Activated naive CD8-positive, alpha-beta T cell (primary cell): ENCODE measurements around the gene NCOR1.

ENCODE experiments used
- H3K27ac Mint-ChIP-seq: one replicate; pipeline ENCODE4 v1.8.0; 2021; ENCODE audit warnings: mixed read lengths
- H3K27me3 Mint-ChIP-seq: one replicate; pipeline ENCODE4 v1.8.0; 2021; ENCODE audit warnings: mixed read lengths
- H3K36me3 Mint-ChIP-seq: one replicate; pipeline ENCODE4 v1.8.0; 2021; ENCODE audit warnings: mixed read lengths
- H3K4me1 Mint-ChIP-seq: one replicate; pipeline ENCODE4 v1.8.0; 2021; ENCODE audit warnings: low read depth, mixed read lengths
- H3K4me3 Mint-ChIP-seq: one replicate; pipeline ENCODE4 v1.8.0; 2021; ENCODE audit warnings: mild to moderate bottlenecking, mixed read lengths
- H3K9me3 Mint-ChIP-seq: one replicate; pipeline ENCODE4 v1.8.0; 2021; ENCODE audit warnings: low read depth, mixed read lengths

NCOR1 gene

DNA sequence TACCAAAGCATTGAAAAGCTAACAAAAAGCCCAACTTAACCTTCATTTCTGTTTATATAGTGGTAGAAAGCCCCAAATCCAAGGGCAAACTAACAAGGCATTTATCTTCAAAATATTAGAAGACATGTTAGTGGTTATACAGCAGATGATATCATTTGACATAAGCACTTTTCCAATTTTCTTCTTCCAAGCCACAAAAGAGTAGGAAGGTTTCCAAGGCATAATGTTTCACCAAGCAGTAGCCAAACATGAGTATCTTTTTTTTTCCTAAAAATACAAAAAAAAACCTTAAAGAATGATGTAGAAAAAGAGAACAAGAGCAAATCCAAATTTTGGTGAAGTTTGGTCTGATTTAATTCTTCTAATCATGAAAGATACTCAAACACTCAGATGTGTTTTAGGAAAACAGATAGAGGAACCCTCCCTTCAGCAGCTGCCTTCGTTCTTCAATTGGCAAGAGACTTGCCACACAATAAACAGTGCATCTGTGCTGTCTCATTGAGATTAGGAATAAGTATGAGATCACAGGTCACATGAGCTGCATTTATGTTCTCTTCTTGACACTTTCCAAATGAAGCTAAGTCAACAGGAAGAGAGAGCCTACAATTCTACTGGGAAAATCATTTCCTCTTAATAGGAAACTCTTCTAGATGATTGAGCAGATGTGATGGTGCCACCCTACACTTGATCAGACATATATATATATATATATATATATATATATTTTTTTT lies 109.0 kb downstream of the NCOR1 start:
- Mint-ChIP-seq H3K27me3 (no peaks in the 10 kb centered on the region), H3K36me3 (peaks cover 16% of the 10 kb centered on the region), H3K27ac (no peak overlapping the region), H3K4me3 (no peak overlapping the region), H3K4me1 (peaks cover 2% of the 10 kb centered on the region), H3K9me3 (no peaks in the 10 kb centered on the region)

DNA sequence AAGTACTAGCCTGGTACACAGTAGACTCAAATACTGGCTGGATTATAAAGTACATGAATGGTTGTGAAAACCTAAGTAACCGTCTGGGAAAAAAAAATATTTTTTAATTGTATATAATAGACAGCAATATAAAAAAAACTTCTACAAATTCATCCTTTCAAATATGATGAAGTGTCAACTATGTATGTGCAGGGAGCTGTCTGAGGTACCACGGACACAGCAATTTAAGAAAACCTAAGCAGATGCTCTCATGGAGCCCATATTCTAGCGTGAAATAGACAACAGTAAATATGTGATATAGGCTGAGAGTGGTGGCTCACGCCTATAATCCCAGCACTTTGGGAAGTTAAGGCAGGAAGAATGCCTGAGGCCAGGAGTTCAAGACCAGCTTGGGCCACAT lies 111.1 kb downstream of the NCOR1 start:
- Mint-ChIP-seq H3K9me3 (no peaks in the 10 kb centered on the region), H3K4me1 (peaks cover 2% of the 10 kb centered on the region), H3K36me3 (peaks cover 18% of the 10 kb centered on the region), H3K27ac (no peak overlapping the region), H3K4me3 (no peak overlapping the region), H3K27me3 (no peaks in the 10 kb centered on the region)

DNA sequence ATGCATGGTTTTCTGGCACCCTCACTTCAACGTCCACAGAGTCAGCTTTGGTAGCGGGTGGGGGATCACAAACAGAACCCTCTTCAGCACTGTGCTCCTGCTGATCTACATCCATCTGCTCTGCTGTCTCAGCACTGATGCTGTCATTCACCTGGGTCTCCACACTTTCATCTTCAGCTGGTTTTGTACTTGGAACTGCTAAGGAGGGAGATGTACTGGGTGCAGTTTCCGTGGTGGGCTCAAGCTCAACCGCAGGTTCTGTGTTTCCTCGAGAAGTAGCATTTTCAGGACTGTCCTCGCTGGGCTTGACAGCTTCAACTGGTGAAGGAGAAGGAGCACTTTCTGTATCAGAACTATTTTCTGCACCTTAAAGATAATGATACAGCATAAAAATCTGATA lies 113.9 kb downstream of the NCOR1 start:
- Mint-ChIP-seq H3K9me3 (no peaks in the 10 kb centered on the region), H3K27me3 (no peaks in the 10 kb centered on the region), H3K4me3 (no peak overlapping the region), H3K4me1 (peaks cover 2% of the 10 kb centered on the region), H3K27ac (no peak overlapping the region), H3K36me3 (peaks cover 27% of the 10 kb centered on the region)

DNA sequence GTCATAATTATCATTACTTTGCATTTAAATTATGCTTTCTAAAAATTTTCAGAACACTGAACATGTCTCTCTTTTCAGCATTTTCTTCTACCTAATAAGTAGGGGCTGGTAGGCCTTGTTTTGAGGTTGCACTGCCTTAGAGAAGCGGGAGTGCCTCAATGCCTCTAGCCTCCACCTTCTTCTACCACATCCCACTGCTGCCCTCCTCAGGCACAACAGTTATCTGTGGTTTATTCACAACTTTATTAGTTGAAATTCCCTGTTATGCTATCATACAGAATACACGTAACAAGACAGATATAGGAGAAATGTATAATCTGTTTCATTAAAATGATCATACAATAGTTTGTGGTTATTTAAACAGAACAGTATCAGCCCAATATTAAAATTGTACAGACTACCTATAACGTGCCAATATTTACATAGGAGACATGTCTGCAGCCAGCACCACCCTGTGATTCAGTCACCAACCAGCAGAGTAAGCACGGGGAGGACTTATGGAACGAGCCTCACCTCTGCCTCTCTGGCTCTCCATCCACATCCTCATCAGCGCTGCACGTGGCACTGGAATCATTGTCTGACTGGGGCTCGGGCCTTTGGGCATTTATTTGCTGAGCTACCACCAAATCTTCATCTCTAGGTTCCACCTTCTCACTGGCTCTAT lies 114.5 kb downstream of the NCOR1 start:
- H3K27ac Mint-ChIP-seq, result no peak overlapping the region
- no peak overlapping the region for H3K4me3 Mint-ChIP-seq
- peaks cover 2% of the 10 kb centered on the region for H3K4me1 Mint-ChIP-seq
- no peaks in the 10 kb centered on the region for H3K9me3 Mint-ChIP-seq
- no peaks in the 10 kb centered on the region for H3K27me3 Mint-ChIP-seq
- H3K36me3 Mint-ChIP-seq, result peaks cover 27% of the 10 kb centered on the region

DNA sequence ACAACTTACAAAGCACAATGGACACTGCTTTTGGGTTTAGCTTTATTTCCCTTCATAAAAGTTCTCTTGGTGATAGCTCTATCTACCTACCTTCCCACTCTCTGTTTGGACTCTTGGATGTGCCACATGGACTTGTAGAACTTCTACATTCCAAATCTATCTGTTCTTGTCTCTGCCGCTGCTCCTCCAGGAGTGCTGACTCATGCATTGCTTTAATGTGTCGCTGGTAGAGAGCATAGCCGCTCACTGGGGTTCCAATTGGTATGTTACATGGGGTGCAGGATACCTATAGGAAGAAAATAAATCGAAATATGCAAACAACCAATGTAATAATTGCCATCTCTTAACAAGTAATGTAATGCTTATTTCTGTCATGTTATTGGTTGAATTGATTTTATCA lies 123.6 kb downstream of the NCOR1 start:
- H3K4me3 Mint-ChIP-seq, result no peak overlapping the region
- H3K27ac Mint-ChIP-seq, result no peak overlapping the region
- peaks cover 10% of the 10 kb centered on the region for H3K4me1 Mint-ChIP-seq
- H3K9me3 Mint-ChIP-seq, result no peaks in the 10 kb centered on the region
- peaks cover 14% of the 10 kb centered on the region for H3K36me3 Mint-ChIP-seq
- H3K27me3 Mint-ChIP-seq, result no peaks in the 10 kb centered on the region

GRCh38 chr17:16086957-16087356 lies 128.4 kb downstream of the NCOR1 start:
- Mint-ChIP-seq H3K9me3 (no peaks in the 10 kb centered on the region), H3K27ac (peak overlapping the region; percentile 41), H3K4me1 (peaks cover 28% of the 10 kb centered on the region), H3K4me3 (no peak overlapping the region), H3K27me3 (no peaks in the 10 kb centered on the region), H3K36me3 (peaks cover 20% of the 10 kb centered on the region)

GRCh38 chr17:16085066-16085699 lies 130.2 kb downstream of the NCOR1 start:
- Mint-ChIP-seq H3K36me3 (peaks cover 17% of the 10 kb centered on the region), H3K4me3 (no peak overlapping the region), H3K4me1 (peaks cover 28% of the 10 kb centered on the region), H3K9me3 (no peaks in the 10 kb centered on the region), H3K27ac (peak overlapping the region; percentile 72), H3K27me3 (no peaks in the 10 kb centered on the region)

DNA sequence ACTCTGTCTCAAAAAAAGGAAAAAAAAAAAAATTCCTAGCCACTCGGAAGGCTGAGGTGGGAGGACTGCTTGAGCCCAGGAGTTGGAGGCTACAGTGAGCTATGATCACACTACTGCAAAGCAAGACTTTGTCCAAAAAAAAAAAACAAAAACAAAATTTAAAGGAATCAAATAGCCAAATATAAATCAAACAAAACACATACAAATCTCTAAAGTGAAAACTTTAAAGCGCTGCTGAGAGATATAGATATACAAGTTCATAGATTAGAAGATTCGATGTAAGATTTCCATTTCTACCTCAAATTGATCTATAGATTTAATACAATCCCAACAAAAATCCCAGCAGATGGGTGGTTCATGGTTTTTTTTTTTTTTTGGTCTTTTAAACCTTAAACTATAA lies 132.1 kb downstream of the NCOR1 start:
- Mint-ChIP-seq H3K36me3 (peaks cover 16% of the 10 kb centered on the region), H3K27ac (no peak overlapping the region), H3K27me3 (no peaks in the 10 kb centered on the region), H3K4me3 (no peak overlapping the region), H3K9me3 (no peaks in the 10 kb centered on the region), H3K4me1 (peaks cover 25% of the 10 kb centered on the region)

- Mint-ChIP-seq H3K27me3 (no peaks in the 10 kb centered on the region), H3K4me3 (no peak overlapping the region), H3K4me1 (peaks cover 19% of the 10 kb centered on the region), H3K9me3 (no peaks in the 10 kb centered on the region), H3K36me3 (peaks cover 12% of the 10 kb centered on the region), H3K27ac (peak overlapping the region; percentile 34)
Observed at GRCh38 chr17:16081507-16082087, 133.7 kb downstream of the NCOR1 start.

DNA sequence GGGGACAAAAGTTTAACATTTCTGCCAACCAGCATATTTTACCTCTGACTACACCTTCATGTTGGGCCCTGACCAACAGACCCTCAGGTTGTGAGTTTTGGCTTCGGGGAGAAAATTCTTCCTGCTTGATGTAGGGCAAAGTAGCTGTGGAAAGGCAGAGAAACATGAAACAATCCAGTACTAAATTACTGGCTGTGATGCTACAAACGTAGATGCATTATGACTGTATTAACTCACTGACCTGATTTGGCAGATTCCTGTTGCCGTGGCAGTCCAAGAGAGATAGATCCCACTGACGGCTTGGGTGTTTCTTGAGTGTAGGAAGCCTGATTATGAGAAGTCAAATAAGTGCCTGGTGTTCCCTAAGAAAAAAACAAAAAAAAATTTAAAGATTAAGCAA lies 135.0 kb downstream of the NCOR1 start:
- no peaks in the 10 kb centered on the region for H3K9me3 Mint-ChIP-seq
- no peak overlapping the region for H3K4me3 Mint-ChIP-seq
- H3K36me3 Mint-ChIP-seq, result peaks cover 10% of the 10 kb centered on the region
- no peaks in the 10 kb centered on the region for H3K27me3 Mint-ChIP-seq
- H3K27ac Mint-ChIP-seq, result no peak overlapping the region
- peaks cover 9% of the 10 kb centered on the region for H3K4me1 Mint-ChIP-seq

GRCh38 chr17:16075949-16076348 lies 139.4 kb downstream of the NCOR1 start:
- Mint-ChIP-seq H3K9me3 (no peaks in the 10 kb centered on the region), H3K4me1 (no peaks in the 10 kb centered on the region), H3K27ac (no peak overlapping the region), H3K27me3 (no peaks in the 10 kb centered on the region), H3K4me3 (no peak overlapping the region), H3K36me3 (peaks cover 3% of the 10 kb centered on the region)

- H3K27me3 Mint-ChIP-seq, result no peaks in the 10 kb centered on the region
- no peaks in the 10 kb centered on the region for H3K9me3 Mint-ChIP-seq
- no peaks in the 10 kb centered on the region for H3K4me1 Mint-ChIP-seq
- H3K36me3 Mint-ChIP-seq, result peaks cover 7% of the 10 kb centered on the region
- H3K4me3 Mint-ChIP-seq, result no peak overlapping the region
- no peak overlapping the region for H3K27ac Mint-ChIP-seq
Observed at GRCh38 chr17:16074423-16074822, 140.9 kb downstream of the NCOR1 start.

- Mint-ChIP-seq H3K9me3 (no peaks in the 10 kb centered on the region), H3K36me3 (peaks cover 7% of the 10 kb centered on the region), H3K27me3 (no peaks in the 10 kb centered on the region), H3K27ac (peak overlapping the region; percentile 7), H3K4me3 (no peak overlapping the region), H3K4me1 (no peaks in the 10 kb centered on the region)
Observed at GRCh38 chr17:16073845-16074244, 141.5 kb downstream of the NCOR1 start.

GRCh38 chr17:16072031-16072430 lies 143.3 kb downstream of the NCOR1 start:
- no peak overlapping the region for H3K27ac Mint-ChIP-seq

DNA sequence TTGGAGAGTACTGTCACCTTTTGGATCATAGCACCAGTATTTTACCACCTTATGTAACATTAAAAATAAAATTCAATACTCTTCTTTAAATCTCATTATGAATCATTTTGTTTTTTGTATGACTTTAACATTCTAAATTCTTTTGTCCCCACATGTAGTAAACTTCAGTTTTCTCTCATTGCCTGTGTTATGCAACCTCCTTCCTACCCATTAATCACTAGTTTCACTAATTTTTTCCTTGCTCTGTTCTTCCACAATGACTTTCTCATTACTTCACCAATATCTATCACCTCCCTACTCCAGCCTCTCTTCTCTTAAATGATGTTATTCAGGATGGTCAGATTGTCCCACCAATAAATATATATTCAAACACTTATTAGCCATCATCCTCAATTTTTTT lies 147.0 kb downstream of the NCOR1 start:
- peak overlapping the region; percentile 48 for H3K27ac Mint-ChIP-seq
- H3K27me3 Mint-ChIP-seq, result no peaks in the 10 kb centered on the region
- peaks cover 2% of the 10 kb centered on the region for H3K4me1 Mint-ChIP-seq
- H3K4me3 Mint-ChIP-seq, result no peak overlapping the region
- H3K36me3 Mint-ChIP-seq, result peaks cover 6% of the 10 kb centered on the region
- H3K9me3 Mint-ChIP-seq, result no peaks in the 10 kb centered on the region

More at GRCh38 chr17:16072031-16072430, 143.3 kb downstream of the NCOR1 start:
- H3K4me1 Mint-ChIP-seq, result peaks cover 2% of the 10 kb centered on the region
- H3K27me3 Mint-ChIP-seq, result no peaks in the 10 kb centered on the region
- H3K9me3 Mint-ChIP-seq, result no peaks in the 10 kb centered on the region
- H3K4me3 Mint-ChIP-seq, result no peak overlapping the region
- H3K36me3 Mint-ChIP-seq, result peaks cover 9% of the 10 kb centered on the region
